H4 (cell line): ENCODE measurements around the gene TNKS1BP1. TPM values are rescaled to one million over a fixed set of nuclear protein-coding genes. Genes with fewer than 3 reads are reported as not detected.
"Not testable (repeated sequence)": the region's sequence is repeated elsewhere in the genome, so short reads cannot be mapped to it uniquely, and the experiment has no call there.

ENCODE experiments used
- DNase-seq: peaks from one replicate; pipeline ENCODE4 v3.0.0-alpha.2; 2015; ENCODE audit warnings: low spot score
- total RNA-seq: library from RNA; depleted of rRNA; stranded (reverse); fragments of >200 nt; shearing (Covaris generic); gene quantifications from 2 replicates; pipeline ENCODE4 v1.2.3, GENCODE V29; 2014; rRNA removed

Gene TNKS1BP1, protein sequence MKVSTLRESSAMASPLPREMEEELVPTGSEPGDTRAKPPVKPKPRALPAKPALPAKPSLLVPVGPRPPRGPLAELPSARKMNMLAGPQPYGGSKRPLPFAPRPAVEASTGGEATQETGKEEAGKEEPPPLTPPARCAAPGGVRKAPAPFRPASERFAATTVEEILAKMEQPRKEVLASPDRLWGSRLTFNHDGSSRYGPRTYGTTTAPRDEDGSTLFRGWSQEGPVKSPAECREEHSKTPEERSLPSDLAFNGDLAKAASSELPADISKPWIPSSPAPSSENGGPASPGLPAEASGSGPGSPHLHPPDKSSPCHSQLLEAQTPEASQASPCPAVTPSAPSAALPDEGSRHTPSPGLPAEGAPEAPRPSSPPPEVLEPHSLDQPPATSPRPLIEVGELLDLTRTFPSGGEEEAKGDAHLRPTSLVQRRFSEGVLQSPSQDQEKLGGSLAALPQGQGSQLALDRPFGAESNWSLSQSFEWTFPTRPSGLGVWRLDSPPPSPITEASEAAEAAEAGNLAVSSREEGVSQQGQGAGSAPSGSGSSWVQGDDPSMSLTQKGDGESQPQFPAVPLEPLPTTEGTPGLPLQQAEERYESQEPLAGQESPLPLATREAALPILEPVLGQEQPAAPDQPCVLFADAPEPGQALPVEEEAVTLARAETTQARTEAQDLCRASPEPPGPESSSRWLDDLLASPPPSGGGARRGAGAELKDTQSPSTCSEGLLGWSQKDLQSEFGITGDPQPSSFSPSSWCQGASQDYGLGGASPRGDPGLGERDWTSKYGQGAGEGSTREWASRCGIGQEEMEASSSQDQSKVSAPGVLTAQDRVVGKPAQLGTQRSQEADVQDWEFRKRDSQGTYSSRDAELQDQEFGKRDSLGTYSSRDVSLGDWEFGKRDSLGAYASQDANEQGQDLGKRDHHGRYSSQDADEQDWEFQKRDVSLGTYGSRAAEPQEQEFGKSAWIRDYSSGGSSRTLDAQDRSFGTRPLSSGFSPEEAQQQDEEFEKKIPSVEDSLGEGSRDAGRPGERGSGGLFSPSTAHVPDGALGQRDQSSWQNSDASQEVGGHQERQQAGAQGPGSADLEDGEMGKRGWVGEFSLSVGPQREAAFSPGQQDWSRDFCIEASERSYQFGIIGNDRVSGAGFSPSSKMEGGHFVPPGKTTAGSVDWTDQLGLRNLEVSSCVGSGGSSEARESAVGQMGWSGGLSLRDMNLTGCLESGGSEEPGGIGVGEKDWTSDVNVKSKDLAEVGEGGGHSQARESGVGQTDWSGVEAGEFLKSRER (N-terminal part only)
- total RNA-seq: 12.6 and 18.2 TPM in 2 replicates

DNA sequence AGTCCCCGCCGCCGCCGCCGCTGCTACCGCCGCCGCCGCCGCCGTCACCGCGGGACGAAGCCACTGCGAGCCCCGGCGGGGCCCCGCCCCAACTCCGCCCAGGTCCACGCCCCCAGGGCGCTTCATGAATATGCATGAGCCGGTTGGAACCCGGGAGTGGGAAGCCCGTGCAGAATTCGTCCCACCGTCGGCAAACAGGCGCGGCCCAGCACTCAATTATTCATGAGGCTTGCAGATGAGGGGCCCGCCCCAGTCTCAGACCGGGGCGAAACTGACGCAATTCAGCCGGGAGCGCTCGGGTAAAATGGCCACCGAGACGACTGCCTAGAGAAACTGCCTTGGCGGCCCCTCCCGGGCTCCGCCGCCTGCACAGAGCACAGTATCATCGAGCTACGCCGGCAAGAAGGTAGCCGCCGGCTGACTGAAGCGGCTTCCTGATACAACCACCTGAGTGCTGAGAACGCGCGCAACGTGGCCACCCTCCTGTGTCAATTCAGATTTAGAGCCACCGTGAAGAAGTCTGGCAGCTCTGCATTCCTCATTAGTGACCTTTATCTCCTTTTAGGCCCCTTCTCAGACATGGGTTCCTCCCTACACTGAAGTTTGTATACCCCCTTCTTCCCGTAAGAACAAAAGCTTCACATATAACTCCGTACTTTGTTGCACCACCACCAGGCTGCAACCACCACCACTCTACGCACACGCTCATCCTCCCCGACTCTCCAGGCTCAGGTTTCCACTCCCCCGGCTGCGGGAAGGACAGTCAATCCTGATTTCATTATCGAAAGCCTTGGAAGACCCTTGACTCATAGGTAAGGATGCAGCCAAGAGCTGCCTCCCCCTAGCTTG is at the start of gene TNKS1BP1:
Gene TNKS1BP1 (minus strand): TSS at position 67 of the 849 bp plus-strand sequence. CDS start 3,067 bp downstream, outside the sequence.
- DNase-seq: peak; percentile 94

DNA sequence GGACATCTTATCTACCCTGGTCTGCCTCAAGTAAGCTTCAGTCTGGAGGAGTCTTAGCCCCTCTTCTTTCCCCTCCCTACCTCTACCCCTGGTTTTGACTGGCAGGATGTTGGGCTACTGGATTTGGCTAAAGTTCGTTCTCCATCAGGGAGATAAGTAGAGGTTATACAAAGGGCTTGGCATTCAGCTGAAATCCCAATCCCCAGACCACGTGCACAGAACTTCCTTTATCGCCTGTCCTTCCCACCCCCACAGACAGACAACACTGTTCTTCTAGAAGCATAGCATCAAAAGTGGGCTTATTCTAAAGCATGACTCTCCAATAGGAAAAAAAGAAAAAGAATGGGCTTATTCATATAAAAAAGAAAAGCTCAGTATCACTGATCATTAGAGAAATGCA is 48.4 kb upstream of the TNKS1BP1 start:
- DNase-seq: no peak

DNA sequence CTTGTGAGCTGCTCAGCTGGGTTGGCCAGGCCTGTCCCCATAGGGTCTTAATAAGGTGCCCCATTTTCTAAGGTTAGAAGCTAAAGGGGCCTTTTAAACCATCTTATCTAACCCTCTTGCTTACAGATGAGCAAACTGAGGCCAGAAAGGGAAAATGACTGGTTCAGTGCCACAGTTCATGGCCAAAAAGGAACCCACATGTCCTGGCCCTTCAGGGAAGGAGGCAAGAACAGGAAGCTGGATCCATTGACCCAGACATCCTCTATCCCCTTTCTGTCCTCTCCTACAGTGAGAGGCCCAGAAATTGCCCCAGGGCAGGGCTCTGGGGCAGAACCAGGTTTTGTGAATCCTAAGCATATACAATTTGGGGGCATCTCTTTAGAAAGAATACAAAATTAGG is 46.2 kb upstream of the TNKS1BP1 start:
- no peak for DNase-seq

DNA sequence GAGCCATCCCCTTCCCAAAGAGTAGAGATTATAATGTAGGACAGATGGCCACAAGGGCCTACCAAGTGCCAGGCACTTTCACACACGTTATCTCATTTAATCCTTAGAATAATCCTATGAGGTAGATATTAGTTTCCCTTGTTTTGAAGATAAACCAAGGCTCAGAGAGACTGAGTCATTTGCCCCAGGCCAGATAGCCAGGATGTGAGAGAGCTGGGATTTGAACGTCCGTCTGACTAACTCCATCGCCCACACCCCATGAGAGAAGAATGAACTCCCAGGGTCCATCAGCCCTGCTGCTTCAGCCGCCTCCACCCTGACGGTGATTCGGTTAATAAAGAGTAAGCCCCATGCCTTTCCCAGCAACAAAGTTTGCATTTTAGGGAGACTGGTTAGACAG is 45.5 kb upstream of the TNKS1BP1 start:
- DNase-seq: no peak

DNA sequence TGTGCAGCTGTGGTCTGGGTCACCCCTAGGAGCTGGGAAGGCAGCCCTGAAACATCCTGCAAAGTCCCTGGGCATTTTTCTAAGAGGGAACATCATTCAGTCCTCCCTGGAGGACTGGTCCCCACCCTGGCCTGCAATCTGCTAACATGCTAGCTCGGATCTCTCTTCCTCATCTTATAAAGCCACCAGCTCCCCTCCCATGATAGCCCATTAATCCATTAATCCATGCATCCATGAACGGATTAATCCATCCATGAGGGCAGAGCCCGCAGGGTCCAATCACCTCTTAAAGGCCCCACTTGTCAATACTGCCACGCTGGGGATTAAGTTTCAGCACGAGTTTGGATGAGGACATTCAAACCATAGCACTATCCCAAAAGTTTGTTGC is 44.1 kb upstream of the TNKS1BP1 start:
- no peak for DNase-seq

DNA sequence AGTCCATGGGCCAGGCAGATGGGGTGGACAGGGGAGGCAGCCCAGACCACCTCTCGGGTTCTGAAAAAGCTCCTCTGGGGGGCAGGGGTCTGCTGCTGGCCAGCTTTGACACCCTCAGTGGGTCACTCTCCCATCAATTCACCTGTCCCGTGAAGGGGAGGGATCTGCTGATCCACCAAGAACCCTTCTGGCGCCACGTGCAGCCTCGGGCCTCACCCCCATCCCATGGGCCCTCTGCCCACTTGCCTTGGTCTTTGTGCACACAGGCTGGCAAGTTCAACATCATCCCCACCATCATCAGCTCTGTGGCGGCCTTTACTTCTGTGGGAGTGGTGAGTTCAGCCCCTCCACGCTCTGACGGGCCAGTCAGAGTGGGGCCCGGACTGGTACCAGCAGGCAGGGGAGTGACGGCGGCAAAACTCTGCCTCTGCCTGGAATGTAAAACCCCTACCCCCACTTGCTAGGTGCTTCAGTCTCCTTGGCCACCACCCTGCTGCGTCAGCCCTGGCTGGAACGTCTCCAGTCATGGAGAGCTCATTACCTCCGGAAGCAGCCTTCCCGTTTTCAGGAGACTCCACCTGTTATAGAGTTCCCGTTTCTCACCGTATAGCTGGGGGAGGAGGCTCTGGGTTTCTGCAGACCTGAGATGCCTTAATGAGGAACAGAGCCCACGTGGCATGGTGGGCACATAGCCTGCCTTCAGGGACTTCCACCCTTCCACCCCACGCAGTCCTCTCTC is 43.5 kb upstream of the TNKS1BP1 start:
- no peak for DNase-seq

DNA sequence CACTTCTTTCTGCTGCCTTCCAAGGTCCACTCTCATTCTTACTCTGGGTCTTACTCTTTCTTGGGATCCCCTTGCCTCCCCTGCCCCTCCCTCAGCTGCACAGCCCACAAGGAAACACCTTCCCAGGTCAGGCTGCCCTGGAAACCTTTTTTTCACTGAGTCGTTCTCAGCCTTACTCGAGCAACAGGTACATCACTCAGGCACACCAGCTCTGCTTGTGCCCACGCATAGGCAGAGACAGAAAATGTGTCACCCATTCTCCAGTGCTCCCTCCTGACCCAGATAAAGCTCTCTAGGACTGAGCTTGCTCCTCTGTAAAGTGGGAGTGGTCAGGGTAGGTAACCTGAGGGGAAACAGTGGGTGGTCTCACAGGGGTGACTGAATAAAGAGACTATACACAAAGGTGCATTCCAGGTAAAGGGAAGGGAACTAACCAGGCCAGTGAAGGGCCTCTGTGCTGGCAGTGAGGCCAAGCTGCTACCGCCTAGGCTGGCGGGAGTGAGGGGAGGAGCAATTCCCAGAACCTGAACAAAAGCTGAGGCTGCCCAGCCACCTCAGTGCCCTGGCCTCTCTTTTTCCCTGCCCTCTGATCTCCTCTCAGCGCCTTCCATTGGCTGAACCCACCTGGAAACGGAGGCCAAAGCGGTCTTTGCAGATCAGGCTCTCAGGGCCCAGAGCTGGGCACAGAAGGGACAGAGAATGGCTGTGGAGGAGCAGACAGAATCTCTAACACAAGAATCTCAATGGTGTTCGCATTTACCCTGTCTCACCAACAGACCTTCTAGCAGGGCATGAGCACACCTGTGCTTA is 40.3 kb upstream of the TNKS1BP1 start:
- DNase-seq: no peak

DNA sequence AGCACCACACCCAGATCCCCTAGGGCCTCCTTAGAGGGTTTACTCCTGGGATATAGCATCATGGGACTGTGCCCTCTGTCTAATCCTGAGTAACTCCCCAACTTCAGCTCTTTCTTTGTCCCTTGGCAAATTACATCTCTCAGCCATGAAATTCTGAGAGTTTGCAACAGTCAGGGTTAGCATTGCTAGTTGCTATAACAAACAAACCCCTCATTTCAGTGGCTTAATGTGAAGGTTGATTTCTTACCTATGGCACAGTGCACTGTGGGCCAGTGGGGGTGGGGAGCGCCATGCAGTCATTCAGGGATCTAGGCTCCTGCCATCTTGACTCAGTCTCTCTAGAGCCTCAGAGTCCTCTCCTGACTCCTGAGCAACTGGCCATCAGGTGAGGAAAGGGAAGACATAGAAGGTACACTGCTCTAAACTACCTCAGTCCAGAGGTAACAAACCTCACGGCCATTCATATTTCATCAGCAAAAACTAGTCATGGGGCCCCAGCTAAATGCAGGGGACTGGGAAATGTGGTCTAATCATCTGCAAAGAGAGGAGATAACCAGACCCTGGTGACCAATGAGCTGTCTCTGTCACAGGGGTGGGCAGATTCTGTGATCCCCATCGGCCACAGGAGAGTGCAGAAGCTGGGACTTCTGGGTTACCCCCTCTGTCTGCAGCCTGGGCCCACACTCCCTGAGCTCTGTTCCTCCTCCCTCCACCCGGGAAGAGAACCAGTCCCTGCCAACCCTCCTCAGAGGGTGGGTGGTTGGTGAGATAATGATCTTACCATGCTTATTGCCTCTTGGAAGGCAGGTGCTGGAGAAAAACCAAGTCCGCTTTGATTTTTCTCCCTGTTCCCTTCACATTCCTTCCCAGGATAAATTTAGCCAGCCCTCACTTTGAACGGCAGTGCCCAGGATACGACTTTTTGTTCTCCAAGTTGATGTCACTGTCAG is 38.7 kb upstream of the TNKS1BP1 start:
- no peak for DNase-seq

DNA sequence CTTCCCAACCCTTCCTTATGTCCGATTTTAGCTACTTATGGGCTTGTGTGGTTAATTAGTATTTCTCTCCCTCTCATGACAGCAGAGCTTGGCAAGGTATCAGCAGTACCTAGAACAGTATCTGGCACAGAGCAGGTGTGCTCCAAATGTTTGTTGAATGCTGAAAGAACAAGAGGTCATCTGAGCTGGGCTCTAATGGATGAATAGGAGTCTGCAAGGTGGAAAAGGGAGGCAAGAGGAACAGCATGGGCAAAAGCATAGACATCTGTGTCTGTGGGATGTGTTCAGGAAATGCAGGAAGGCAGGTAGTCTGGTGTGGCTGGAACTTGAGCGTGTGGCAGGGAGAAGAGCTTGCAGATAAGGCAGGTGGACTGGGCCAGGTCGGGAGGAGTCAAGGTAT is 37.2 kb upstream of the TNKS1BP1 start:
- DNase-seq: no peak

DNA sequence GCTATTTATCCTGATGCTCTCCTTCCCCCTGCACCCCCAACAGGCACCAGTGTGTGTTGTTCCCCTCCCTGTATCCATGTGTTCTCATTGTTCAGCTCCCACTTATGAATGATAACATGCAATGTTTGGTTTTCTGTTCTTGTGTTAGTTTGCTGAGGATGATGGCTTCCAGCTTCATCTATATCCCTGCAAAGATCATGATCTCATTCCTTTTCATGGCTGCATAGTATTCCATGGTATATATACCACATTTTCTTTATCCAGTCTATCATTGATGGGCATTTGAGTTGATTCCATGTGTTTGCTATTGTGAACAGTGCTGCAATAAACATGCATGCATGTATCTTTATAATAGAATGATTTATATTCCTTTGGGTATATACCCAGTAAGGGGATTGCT is 36.7 kb upstream of the TNKS1BP1 start:
- not testable (repeated sequence) for DNase-seq

DNA sequence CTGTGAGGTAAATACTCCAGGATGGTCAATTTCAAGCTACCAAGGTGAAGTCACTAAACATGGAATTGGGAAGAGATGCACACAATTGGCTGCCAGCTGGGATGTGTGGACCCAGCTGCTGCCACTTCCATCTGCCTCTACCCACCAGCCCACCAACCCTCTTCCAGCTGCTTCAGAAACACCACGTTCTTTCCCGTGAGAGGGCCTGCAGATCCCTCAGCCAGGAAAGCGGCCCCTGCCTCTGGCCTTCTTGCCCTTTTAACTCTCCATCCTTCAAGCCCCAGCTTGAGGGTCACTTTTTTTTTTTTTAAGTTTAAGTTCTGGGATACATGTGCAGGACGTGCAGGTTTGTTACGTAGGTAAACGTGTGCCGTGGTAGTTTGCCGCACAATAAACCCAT is 36.2 kb upstream of the TNKS1BP1 start:
- no peak for DNase-seq

DNA sequence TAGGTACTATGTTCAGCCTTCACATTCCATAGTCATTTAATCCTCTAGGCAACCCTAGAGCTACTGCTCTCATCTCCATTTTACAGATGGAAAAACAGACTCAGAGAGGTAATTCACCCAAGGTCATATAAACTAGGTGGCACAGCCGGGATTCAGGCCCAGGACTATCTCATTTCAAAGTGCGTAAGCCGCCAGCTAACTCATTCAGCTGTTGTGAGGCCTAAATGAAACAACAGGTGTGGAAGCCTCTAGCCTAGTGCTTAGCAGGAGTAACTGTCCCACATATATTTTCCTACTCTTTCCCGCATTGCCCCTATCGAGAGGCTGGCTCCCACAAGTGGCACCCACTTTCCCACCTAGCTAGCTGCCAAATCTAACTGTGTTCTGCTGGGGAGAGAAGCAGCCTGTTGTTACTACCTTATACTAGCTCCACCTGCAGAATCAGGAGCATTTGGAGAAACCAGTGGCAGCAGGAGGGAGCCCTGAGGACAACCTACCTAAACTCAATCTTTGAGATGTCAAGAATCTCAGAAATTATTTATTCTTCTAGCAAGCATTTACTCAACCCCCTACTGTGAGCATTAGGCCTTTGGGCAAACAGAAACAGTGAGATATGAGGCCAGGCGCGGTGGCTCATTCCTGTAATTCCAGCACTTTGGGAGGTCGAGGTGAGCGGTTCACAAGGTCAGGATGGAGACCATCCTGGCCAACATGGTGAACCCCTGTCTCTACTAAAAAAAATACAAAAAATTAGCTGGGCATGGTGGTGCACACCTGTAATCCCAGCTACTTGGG is 35.3 kb upstream of the TNKS1BP1 start:
- no peak for DNase-seq

DNA sequence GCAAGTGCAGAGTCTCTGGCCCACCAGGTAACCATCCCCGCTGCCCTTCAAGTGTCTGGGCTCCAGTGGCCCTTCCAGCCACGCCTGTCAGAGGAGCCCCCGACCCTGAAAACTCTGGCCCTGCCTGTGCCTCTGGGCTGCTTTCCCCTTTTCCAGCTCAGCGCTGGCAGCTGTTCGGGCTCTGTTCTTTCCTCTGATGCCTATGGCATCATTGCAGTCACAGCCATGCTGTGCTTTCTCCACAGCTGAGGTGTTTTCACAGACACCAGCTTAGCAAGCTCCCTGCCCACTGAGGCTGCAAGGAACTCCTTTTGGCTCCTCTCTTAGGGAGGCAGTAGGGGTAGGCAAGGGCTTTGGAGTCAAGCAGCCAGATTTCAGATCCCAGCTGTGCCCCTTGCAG is 34.6 kb upstream of the TNKS1BP1 start:
- no peak for DNase-seq

DNA sequence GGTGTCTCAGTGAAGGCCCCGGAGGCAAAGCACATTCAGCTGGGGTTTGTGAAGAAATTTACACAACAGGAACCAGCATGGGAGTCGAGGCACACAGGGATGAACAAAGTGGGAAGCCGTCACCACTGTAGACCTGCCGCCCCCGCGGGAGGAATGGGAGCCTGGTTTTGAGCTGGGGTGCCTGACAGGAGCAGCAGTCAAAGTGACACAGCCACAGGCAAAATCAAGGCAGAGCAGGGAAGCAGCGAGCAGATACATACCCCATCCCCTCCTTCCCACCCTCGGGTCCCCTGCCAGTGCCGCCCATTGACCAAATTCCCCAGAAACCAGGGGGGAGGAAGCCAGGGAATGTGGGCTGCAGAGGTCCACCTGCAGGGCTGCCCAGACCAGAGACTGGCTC is 34.2 kb upstream of the TNKS1BP1 start:
- DNase-seq: no peak

DNA sequence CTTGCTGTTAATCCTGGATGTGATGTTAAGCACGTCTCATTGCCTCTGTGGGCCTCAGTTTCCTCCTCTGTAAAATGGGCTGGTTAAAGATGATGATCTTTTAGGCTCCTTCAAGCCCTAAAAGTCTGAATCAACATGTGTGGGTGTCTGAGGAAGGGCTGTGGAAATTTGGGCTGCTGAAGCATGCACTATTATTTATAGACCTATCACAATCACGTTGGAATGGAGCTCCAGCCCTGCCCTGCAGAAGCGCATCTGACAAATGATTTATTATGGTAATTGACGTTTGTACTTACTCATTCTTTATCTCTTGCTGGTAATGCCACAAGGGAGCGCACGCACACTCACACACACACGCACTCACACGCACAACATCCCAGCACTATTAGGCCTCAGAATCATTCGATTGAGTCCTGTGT is 33.8 kb upstream of the TNKS1BP1 start:
- DNase-seq: no peak

DNA sequence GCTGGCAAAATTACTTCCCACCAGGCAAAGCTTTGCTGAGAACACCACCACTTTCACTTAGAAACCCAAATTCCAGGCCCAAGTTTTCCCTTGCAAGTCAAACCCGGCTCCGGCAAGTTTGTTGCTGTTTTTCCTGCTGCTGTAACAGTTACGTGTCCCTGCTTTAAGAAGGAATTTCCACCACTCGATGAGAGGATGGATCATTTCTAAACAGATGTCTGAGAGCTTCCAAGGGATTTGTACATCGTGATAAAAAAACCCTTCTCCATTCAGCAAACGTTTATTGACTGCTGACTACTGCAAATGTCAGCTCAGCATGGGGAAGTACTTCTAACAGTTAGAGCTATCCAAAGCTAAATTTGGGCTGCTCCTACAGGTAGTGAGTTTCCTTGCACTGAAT is 33.1 kb upstream of the TNKS1BP1 start:
- no peak for DNase-seq

DNA sequence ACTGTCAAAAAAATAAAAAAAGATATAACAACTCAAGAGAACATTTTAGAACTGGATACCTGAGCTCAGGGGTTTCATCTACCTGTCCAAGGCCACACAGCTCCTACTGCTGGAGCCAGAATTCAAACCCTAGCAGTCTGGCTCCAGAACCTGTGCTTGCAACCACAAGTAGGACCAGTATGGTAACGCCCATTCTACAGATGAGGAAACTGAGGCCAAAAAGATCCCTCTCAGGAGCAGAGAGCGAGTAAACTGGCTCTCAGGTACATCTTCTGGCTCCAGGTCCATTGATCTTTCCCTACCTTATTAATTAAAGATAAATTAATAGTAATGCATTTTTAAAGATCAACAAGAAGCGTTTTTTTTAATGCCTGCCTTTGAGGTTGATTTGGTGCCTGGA is 32.6 kb upstream of the TNKS1BP1 start:
- DNase-seq: no peak

DNA sequence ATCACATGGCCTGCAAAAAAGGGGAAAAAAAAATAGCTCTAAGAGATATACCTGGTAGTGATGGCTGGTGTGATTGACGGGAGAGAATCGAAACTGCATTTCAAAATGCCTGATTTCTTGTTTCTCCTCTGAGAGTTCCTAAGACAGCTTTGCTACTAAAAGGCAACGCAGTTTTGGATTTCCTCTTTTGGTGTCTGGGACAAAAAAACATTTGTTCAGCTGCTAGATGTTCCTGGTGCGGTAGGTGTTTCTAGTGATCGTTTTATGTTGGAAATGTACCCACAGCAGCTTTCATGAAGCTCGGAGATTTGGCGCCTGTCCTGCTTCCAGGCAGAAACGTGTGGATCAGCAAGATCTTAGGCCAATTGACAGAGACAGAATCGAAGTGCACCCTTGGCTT is 31.5 kb upstream of the TNKS1BP1 start:
- DNase-seq: no peak
